ENCODE results near the gene DHX9. TPM values are rescaled to one million over a fixed set of nuclear protein-coding genes. Genes with fewer than 3 reads are reported as not detected.

Gene DHX9
- total and polyA plus RNA-seq, 9 of the 15 experiments (the other 6 are each of a cell fraction or from before 2014, with no cell fraction given) = 100 to 409 (median 294) TPM

DNA sequence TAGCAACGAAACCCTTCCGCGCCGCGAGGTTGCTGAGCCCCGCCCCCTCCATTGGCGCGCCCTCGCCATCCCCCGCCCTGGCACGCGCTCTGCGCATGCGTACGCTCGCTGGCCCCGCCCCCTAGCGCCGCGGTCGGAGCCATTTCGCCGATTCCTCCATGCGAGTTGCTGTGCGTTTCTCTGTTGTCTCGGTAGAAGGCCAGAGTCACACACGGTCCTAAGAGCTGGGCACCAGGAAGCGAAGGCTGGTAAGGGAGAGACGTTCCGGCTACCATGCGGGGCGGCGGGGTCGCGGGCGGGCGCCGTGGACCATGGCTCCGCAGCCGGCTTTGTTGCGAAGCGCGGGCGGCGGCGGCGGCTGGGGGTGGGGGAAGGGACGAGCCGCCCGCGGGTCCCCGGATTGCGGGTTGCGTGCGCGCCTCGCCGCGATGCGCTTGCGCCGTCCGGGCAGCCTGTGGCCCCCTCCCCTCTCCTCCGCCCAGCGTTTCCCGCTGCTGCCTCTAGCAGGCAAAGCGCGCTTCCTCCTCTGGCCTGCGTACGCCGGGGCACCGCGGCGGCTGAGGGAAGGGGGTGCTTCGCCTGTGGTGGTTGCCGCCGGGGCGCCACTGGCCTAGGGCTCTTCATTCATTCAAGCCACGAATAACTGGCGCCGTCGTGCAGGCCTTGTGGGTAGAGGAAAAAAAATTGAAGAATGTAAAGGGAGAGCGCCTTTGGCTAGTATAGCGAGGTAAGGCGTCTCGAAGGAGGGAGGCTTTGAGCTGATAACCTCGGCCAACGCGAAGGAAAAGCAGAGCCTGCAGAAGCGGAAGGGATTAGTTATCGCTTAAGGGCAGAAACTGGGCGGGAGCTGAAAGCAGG, at the start of gene DHX9 (continued):
- TF ChIP-seq SIX5 (IDR thresholded peaks at IDR 0.05; ENCODE audit: borderline replicate concordance in 1 of 2, insufficient read depth in 1 of 2, low read depth in 1 of 2, low read length in 2 of 2) = no peak
- TF ChIP-seq NBN (IDR thresholded peaks at IDR 0.05; ENCODE audit: low read depth) = peak; percentile 94
- TF ChIP-seq ZNF511 (CRISPR knock-in tag; IDR thresholded peaks at IDR 0.05) = no peak
- TF ChIP-seq ZSCAN29 (IDR thresholded peaks at IDR 0.05) = no peak; the same call in none of the 2 replicates
- no peak for TF ChIP-seq KHSRP (IDR thresholded peaks at IDR 0.05)
- TF ChIP-seq TAF9B (IDR thresholded peaks at IDR 0.05; ENCODE audit: partially characterized antibody) = peak; percentile 81
- TF ChIP-seq PHB (CRISPR knock-in tag; IDR thresholded peaks at IDR 0.05) = peak; percentile 8; the same call in 1 of the 2 replicates
- no peak for TF ChIP-seq MAFF (IDR thresholded peaks at IDR 0.05; ENCODE audit: low read length)
- peak; percentile 43 for TF ChIP-seq HNRNPK (IDR thresholded peaks at IDR 0.05; ENCODE audit: low read depth, low read length, poor library complexity, severe bottlenecking)
- TF ChIP-seq, protein P1, sequence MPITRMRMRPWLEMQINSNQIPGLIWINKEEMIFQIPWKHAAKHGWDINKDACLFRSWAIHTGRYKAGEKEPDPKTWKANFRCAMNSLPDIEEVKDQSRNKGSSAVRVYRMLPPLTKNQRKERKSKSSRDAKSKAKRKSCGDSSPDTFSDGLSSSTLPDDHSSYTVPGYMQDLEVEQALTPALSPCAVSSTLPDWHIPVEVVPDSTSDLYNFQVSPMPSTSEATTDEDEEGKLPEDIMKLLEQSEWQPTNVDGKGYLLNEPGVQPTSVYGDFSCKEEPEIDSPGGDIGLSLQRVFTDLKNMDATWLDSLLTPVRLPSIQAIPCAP (CRISPR knock-in tag; IDR thresholded peaks at IDR 0.05; ENCODE audit: borderline replicate concordance) = no peak
- TF ChIP-seq ZNF263 (CRISPR knock-in tag; IDR thresholded peaks at IDR 0.05; ENCODE audit: borderline replicate concordance) = no peak; the same call in 1 of the 2 replicates
- TF ChIP-seq, protein P2, sequence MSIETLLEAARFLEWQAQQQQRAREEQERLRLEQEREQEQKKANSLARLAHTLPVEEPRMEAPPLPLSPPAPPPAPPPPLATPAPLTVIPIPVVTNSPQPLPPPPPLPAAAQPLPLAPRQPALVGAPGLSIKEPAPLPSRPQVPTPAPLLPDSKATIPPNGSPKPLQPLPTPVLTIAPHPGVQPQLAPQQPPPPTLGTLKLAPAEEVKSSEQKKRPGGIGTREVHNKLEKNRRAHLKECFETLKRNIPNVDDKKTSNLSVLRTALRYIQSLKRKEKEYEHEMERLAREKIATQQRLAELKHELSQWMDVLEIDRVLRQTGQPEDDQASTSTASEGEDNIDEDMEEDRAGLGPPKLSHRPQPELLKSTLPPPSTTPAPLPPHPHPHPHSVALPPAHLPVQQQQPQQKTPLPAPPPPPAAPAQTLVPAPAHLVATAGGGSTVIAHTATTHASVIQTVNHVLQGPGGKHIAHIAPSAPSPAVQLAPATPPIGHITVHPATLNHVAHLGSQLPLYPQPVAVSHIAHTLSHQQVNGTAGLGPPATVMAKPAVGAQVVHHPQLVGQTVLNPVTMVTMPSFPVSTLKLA (conservative IDR thresholded peaks at IDR 0.05) = peak in 1 of 2 experiments; percentile 87
- peak; percentile 72 for TF ChIP-seq U2AF1 (optimal IDR thresholded peaks at IDR 0.05; ENCODE audit: low read depth, low read length)
- no peak for TF ChIP-seq ZKSCAN3 (CRISPR knock-in tag; IDR thresholded peaks at IDR 0.05)
- no peak for TF ChIP-seq TCFL5 (CRISPR knock-in tag; conservative IDR thresholded peaks at IDR 0.05)
- TF ChIP-seq HNRNPH1 (optimal IDR thresholded peaks at IDR 0.05; ENCODE audit: low read depth, low read length) = no peak
- peak; percentile 61 for TF ChIP-seq NR2C1 (IDR thresholded peaks at IDR 0.05)
- TF ChIP-seq NR2C1 (tag; IDR thresholded peaks at IDR 0.05) = peak; percentile 71
- TF ChIP-seq ZHX1 (conservative IDR thresholded peaks at IDR 0.05; ENCODE audit: low read length) = no peak
- no peak for TF ChIP-seq YBX1 (IDR thresholded peaks at IDR 0.05)
- peak; percentile 50 to 78; a peak in 2 of 4 replicates for TF ChIP-seq NONO (IDR thresholded peaks at IDR 0.05; ENCODE audit: low read depth in 2 of 2, low read length in 1 of 2)
- no peak; a peak in 1 of 4 replicates for TF ChIP-seq CSDE1 (IDR thresholded peaks at IDR 0.05)

Data from K562 (cell line).